HG03175 (cell line): Measurements from ENCODE around the gene PRMT2.
"Not testable (repeated sequence)": the region's sequence is repeated elsewhere in the genome, so short reads cannot be mapped to it uniquely, and the experiment has no call there.

Experiments used
- ATAC-seq: cut with Tn5 transposase; IDR thresholded peaks from one replicate; pipeline ENCODE4 v1.9.1; 2021; ENCODE audit warnings: mild to moderate bottlenecking, moderate library complexity; ENCODE audit not compliant: unreplicated experiment

The PRMT2 gene

DNA sequence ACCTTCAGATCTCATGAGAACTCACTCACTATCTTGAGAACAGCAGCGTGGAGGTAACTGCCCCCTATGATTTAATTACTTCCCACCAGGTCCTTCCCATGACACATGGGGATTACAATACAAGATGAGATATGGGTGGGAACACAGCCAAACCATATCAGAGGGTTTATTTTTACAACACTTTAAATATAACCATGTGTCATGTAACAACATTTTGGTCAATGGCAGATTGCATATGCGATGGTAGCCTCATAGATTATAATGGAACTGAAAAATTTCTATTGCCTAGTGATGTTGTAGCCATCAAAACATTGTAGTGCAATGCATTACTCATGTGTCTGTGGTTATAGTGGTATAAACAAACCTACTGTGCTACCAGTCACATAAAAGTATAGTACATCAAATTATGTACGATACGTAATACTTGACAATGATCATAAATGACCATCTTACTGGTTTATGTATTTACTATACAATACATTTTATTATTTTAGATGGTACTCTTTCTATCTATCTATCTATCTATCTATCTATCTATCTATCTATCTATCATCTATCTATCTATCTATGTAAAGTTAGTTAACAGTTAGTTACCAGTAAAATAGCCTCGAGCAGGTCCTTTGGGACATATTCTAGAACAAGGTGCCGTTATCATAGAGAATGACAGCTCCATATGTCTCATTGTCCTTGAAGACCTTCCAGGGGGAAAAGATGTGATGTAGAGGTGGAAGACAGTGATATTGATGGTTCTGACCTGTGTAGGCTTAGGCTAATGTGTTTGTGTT, 18.0 kb upstream of the PRMT2 start:
- ATAC-seq: no peak

DNA sequence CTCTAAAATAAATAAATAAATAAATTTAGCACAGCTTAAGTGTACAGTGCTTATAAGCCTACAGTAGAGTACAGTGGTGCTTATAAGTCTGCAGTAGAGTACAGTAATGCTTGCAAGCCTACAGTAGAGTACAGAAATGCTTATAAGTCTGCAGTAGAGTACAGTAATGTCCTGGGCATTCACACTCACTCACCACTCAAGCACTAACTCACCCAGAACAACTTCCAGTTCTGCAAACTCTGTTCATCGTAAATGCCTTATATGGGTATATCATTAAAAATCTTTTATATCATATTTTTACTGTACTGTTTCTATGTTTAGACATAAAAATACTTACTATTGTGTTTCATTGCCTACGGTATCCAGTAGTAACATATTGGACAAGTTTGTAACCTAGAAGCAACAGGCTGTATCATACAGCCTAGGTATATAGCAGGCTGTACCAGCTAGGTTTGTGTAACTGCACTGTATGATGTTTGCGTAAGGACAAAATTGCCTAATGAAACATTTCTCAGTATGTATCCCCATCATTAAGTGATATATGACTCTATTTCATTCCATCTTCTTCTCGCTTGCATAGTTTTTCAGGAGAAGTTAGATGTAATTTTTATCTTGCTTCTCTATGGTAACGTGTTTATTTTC, 16.6 kb upstream of the PRMT2 start:
- ATAC-seq: no peak

DNA sequence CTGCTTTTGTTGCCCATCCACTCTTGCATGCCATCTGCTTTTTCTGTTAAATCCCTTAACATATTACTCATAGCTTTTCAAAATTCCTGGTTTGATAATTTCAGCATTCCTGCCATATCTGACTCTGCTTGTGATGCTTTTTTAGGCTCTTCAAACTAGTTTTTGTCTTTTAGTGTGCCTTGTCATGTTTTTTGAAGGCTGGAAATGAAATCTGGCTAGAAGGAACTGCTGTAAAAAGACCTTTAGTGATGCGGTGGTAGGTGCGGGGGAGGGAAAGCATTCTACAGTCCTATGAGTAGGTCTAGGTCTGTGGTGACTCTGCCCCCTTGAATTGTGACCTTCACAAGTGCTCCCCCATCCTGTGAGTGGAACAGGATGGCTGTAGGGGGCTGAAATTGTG, 15.6 kb upstream of the PRMT2 start:
- ATAC-seq: no peak

DNA sequence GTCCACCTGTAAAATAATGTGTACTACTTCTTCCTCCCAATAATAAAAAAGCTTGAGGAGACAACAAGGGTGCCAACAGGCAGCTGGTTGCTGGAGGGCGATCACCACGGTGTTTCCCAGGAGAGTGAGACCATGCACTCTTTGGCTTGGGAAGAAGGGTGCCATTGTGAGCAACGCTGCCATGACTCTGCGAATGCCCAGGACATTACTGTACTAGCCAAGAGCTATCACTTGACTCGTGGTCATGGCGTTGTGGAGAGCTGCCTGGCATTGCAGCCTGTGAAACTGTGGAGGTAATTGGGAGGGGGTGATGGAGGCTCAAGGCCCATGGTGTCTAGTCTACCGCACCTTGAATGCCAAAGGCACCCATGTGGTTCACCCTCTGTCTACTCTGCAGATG, 14.6 kb upstream of the PRMT2 start:
- no peak for ATAC-seq

DNA sequence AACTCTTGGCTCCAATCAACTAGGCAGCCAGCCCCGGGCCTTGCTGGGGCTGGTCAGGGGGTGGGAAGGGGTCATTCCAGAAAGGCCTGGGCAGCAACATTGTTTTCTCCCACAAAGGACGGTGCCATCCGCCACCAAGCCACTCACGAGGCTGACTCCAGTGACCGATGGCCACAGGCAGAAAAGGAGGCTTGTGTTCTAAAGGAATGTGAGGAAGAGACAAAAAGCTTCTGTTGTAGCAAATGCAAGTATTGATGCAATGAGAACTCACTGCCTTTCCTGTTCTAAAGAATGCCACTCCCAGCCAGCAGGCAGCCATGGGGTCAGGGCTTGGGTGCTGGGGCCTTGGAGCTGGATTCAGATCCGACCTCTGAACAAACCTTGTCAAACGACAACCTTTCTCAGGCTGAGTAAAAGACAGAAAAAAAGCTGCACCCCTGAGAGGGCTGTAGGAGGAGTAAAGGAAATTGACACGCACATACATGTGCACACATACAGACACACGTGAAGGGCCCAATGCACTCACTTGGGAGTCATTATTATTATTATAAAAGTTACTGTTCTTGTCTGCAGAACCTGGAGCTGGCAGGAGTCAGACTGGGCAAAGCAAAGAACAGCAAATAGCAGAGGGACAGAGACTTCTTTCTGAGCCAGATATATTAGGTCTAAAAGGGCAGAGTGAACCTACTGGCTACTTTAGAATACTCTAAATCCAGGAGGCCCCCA, 13.9 kb upstream of the PRMT2 start:
- ATAC-seq: no peak

DNA sequence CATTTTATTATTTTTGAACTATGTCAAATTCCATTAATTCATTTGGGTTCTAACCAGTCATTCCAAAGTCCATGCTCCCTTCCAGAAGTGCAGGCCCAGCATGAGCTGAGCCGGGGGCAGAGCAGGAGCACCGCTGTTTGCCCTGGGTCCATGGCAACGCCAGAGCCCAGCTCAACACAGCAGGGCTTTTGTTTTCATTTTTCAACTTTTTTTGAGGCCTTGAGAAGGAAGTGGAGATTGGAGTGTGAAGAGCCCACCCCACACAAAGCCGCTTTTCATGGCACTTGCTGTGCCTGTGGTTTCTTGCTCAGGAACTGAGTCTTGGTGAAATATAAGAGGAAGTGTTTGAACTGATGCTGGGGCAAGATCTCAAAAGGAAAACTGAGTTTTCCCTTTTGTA, 13.2 kb upstream of the PRMT2 start:
- ATAC-seq: peak; percentile 42

DNA sequence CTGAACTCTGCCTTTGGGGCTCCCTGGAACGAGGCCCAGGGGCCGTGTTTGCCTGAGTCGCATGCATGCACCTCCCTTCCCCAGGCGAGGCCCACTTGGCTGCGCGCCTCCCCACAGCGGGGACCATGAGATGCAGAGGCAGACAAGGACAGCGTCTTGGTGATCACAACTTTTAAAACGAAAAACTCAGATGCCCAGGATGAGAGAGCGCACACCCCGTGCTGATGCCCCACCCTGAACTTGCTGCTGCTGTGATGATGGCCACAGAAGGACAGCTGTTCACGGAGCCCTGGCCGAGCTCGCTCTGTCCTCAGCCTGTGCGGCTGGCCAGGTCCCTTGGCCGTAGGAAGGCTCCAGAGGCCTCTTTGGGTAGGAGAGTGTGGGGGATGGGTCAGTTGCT, 11.4 kb upstream of the PRMT2 start:
- no peak for ATAC-seq

DNA sequence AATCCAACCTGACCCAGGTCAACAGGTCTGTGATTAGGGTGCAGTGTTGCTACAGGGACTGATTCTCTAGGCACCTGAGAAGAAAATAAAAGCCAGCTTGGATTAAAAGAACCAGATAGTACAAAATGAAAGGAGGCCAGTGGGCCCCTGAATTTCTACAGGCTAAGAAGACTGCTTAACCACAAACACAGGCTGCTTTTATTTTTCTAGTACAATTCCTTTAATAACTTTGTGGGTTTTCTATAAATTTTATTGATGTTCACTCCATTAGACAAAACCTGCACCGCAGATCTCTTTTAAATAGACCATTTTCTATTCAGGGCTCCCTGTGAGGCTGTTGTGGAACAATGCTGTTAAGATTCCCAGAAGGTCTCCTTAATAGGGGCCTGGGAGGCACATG, 9.7 kb upstream of the PRMT2 start:
- no peak for ATAC-seq

DNA sequence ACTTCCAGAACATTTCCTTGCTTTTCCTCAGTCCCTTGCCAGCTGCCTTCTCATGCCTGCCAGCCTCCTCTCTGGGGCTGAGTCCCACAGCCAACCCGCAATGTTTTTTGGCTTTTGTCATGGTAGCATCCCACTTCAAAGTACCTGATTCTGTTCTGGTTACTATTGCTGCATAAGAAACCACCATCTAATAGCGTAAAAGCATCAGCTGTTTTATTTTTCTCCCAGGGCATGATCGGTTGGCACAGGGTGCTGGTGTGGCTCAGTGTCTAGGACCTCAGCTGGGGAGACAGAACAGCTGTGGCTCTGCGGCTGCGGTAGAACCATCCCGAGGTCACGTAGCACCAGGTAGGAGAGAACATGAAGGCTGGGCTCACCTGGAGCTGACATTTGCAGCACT, 8.9 kb upstream of the PRMT2 start:
- no peak for ATAC-seq

DNA sequence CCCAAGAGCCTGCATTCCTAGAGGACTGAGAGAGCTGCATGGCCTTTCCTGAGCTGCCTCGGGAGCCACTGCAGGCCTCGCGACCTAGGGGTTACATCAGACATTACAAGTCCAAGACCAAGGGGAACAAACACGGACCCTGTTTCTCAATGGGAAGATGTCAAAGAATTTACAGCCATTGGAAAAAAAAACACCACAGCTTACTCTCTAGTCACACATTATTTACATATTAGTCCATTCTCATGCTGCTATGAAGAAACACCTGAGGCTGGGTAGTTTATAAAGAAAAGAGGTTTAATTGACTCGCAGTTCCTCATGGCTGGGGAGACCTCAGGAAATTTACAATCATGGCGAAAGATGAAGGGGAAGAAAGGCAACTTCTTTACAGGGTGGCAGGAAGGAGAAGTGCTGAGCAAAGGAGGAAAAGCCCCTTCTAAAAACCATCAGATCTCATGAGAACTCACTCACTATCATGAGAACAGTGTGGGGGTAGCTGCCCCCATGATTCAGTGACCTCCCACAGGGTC, 8.4 kb upstream of the PRMT2 start:
- ATAC-seq: no peak

DNA sequence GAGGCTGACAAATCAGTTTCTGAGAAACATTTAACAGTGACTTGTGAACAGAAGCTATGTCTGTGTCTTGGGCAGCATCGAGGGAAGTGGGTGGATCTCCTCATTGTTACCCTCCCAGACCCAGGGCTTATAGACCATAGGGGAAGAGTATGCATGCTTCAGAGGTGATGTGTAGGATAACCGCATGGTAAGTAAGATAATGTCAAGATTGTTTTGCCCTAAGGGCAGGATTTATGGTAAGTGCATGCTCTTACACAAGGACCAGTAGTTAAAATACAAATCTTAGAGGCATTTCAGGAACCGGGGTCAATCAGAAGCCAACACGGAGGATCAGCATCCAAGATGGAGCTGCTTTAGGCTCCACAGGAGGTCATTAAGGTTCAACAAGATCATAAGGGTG, 7.7 kb upstream of the PRMT2 start:
- no peak for ATAC-seq

DNA sequence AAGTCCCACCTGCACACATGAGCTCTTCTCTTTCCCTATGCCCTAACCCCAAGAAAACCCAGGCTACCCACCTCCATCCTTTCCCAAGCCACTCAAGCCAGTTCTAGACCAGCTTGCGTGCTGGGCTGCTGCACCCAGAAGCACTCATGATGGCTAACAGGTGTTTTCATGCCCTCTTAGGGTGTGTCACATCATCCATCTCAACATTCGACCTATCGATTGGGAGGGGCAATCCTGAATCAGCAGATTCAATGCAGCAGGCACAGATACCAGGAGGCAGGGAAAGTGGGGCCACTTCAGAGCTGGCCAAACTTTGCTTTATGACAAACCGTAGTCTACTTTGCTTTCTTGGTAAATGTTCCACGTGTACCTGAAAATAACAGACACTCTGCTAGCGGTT, 6.6 kb upstream of the PRMT2 start:
- no peak for ATAC-seq

DNA sequence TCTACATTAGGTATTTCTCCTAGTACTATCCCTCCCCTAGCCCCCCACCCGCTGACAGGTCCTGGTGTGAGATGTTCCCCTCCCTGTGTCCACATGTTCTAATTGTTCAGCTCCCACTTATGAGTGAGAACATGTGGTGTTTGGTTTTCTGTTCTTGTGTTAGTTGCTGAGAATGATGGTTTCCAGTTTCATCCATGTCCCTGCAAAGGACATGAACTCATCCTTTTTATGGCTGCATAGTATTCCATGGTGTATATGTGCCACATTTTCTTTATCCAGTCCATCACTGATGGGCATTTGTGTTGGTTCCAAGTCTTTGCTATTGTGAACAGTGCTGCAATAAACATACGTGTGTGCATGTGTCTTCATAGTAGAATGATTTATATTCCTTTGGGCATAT, 4.6 kb upstream of the PRMT2 start:
- ATAC-seq: not testable (repeated sequence)

DNA sequence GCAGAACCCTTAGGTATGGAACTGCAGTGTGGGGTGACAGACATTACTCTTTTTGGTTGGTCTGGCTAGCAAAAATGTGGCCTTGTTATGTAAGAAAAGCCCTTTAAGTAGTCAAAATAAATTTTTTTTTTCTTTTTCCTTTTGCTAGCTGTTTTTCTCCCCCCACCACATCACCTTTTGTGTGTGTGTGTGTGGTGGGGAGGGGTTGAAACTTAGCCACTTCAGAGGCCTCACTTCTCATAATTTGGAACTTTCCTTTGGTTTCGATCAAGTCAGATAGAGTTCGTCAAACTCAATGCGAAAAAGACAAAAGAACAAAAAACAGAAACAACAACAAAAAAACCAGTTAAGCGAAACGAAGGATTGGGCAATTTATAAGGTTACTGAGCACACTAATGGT, 1.9 kb upstream of the PRMT2 start:
- no peak for ATAC-seq

DNA sequence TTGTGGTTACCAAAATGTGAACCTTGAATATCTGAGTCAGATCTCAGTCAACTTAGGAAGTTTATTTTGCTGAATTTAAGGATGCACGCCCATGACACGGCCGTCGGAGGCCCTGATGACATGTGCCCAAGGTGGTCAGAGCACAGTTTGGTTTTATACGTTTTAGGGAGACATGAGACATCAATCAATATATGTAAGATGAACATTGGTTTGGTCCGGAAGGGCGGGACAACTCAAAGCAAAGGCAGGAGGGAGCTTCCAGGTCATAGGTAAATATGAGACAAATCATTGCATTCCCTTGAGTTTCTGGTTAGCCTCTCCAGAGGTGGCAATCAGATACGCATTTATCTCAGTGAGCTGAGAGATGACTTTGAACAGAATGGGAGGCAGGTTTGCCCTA, 1.0 kb upstream of the PRMT2 start:
- no peak for ATAC-seq

DNA sequence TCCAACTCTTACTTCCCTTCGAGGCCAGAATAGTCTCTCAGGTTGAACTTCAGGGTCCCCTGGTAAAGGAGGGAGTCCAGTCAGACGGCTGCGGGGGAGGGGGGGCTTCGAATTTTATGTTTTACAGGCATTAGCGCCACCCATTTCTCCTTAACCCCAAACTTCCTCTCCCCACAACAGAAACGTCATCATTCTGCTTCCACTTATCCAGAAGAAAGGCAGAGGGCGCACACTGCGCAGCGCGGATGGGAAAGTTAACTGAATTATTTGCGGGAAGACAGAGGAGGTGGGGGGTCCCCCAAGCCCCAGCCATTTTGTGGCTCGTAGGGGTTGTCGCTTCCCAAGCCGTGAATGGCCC, 529 bp upstream of the PRMT2 start:
- ATAC-seq: no peak

DNA sequence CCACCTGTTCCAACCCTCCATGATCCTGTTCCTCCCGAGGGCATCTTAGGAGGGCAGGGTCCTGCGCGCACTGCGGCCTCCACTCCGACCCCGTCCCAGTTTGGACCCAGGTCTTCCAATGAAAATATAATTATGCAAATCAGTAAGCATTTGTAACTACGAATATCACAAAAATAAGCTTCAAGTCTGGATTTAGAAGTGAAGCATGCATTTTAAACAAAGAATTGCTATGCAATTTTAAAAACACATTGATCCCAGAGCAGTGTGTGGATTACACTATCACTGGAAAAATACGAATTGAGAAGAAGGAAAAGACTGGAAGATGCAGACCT, 673 bp downstream of the PRMT2 start:
- no peak for ATAC-seq

DNA sequence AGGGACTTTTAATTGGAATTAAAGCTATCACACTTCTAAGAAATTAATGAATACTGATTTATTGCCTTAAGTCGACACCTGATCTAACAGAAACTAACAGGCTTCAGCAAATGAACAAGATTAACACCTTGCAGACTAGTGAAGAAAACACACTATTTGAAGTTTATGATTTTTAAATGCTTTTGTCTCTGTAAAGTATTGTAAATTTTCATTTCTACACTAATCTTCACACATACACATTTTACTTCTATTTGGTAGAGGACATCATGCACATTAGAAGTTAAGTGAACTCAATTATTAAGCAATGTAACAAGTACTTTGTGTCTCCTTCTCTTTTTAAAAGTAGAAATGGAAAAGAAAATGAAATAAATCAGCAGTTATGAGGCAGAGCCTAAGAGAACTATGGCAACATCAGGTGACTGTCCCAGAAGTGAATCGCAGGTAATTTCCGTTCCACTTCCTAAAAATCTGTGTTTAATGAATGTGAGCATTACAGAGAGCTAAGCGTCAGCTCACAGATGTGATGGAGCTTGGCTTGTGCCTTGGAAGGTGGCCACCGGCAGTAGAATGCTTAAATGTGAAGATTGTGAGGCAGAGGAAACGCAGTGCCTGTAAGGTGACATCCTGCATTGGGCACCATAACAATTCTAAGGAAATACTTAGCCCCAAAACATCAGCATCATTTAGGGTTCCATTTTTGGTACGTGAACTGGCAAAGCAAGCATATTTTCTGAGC, 1.2 kb downstream of the PRMT2 start:
- no peak for ATAC-seq

DNA sequence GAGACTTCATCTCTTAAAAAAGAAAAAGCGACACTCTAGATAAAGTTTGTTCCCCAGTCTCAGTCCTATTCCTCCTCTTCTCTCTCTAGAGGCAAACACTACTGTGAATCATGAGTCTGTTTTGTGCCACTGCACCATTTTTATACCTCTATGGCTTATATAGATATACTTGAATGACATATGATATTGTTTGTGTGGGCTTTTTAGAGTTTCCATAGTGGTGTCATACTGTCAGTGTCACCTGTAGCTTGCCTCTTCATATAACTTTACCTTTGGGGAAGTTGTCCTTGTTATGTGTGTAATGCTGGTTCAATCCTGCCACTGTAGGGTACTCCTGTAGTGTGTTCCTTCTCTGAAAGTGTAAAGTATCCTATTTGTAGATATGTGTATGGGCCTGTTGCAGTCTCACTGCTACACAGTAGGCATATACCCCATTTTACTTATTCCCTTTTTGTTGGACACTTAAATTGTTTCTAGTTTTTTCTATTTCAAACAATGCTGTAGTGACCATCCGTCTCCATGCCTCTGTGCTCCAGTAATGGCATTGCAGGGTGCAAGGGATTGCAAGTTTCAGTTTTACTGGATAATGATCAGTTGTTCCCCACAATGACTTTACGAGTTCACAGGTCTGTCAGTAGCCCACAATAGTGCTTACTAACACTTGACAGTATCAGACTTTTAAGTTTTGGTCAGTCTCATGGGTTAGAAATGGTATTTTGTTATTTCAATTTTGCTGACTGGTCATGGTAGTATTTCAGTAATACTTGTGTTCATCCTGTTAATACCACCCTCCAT, 2.7 kb downstream of the PRMT2 start:
- no peak for ATAC-seq

DNA sequence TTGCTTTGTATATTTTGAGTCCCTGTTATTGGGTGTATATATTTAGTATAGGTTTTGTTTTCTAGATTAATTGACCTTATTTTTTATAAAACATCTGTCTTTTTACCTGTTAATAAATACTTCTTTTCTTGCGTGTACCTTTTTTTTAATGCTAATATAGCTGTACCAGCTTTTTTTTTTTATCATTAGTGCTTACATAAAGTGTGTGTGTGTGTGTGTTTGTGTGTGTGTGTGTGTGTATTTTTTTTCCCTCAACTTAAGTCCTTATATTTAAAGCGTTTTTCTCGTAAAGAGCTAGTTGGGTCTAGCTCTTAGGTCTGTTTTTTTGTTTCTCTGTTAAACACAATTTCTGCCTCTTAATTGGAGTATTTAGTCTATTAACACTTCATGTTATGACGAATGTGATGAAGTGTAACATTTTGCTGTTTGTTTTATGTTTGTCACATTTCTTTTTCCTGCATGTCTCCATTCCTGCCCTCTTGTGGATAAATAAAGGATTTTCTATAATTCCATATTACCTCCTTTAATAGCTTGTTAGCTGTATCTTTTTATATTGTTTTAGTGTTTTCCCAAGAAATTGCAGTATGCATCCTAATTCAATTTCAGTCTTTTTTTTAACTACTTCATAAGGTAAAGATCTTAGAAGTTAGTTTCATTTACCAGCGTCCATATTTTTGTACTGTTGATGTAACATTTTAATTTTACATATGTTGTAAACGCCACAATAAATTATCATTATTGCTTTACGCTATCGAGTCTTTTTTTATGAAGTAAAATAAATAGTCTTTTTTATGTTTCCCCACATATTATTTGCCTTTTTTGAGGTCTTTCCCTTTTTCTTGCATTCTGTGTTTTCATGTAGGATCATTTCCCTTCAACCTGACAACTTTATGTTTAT, 4.3 kb downstream of the PRMT2 start:
- ATAC-seq: no peak
